ENCODE data around the gene QSOX1.

- TF ChIP-seq CTCF (IDR thresholded peaks at IDR 0.05): no peak
- no peak for TF ChIP-seq POLR2A (IDR thresholded peaks at IDR 0.05)
Measured at GRCh38 chr1:180135535-180135934, 19.1 kb upstream of the QSOX1 start.
